OCI-LY7 (cell line): ENCODE results near the gene TMEM176A. TPM values are rescaled to one million over a fixed set of nuclear protein-coding genes. Genes with fewer than 3 reads are reported as not detected.

ENCODE experiments used
- BruUV-seq: library from RNA; stranded (reverse); fragments of 400-500 nt; replicated peaks from 2 replicates; lab custom pipeline; 2021; lab: Mats Ljungman, UMichigan
- CTCF ChIA-PET: fragments of 300-600 bp; sonication (Branson Sonifier 250); formaldehyde crosslinking; loops from one replicate; lab custom pipeline; 2022; ENCODE audit warnings: antibody characterized with exemption; ENCODE audit not compliant: unreplicated experiment; lab: Charles Lee
- POLR2A ChIA-PET: fragments of 300-600 bp; sonication (Branson Sonifier 250); formaldehyde crosslinking; loops from one replicate; lab custom pipeline; 2022; ENCODE audit warnings: antibody characterized with exemption; lab: Charles Lee
- DNase-seq: peaks from one replicate; pipeline ENCODE4 v3.0.0-alpha.2; 2015; ENCODE audit warnings: low spot score
- H2AFZ ChIP-seq: fragments of 200-600 bp; sonication (generic), shearing (Covaris generic); 2 replicates; pipeline ENCODE4 v1.6.1; 2014; ENCODE audit warnings: mild to moderate bottlenecking, antibody characterized with exemption, low read length, moderate library complexity
- H3K27ac ChIP-seq: fragments of 200-600 bp; sonication (generic); 2 replicates; pipeline ENCODE4 v1.5.1; 2014; ENCODE audit warnings: mixed run types, low read depth, mild to moderate bottlenecking, moderate library complexity, low read length, inconsistent platforms; ENCODE audit not compliant: poor library complexity, severe bottlenecking
- H3K36me3 ChIP-seq: fragments of 200-600 bp; sonication (generic); 2 replicates; pipeline ENCODE4 v1.6.1; 2014; ENCODE audit warnings: mild to moderate bottlenecking, antibody characterized with exemption, low read length, moderate library complexity, mixed read lengths; ENCODE audit not compliant: insufficient read depth
- H3K4me1 ChIP-seq: fragments of 200-600 bp; sonication (generic); 2 replicates; pipeline ENCODE4 v1.5.1; 2014; ENCODE audit warnings: mild to moderate bottlenecking, low read length; ENCODE audit not compliant: insufficient read depth, poor library complexity, severe bottlenecking
- H3K4me2 ChIP-seq: fragments of 200-600 bp; sonication (generic); 2 replicates; pipeline ENCODE4 v1.6.1; 2014; ENCODE audit warnings: mild to moderate bottlenecking, low read length
- H3K4me3 ChIP-seq: fragments of 200-600 bp; sonication (generic); 2 replicates; pipeline ENCODE4 v1.5.1; 2014; ENCODE audit warnings: mild to moderate bottlenecking, low read depth, low read length; ENCODE audit not compliant: poor library complexity, severe bottlenecking
- H3K79me2 ChIP-seq: fragments of 200-600 bp; sonication (generic); 2 replicates; pipeline ENCODE4 v1.6.1; 2016; ENCODE audit warnings: low read depth, mild to moderate bottlenecking, low read length, moderate library complexity, mixed read lengths; ENCODE audit not compliant: insufficient read depth
- H3K9me2 ChIP-seq: fragments of 200-600 bp; sonication (generic); 2 replicates; pipeline ENCODE4 v1.6.1; 2016; ENCODE audit warnings: mild to moderate bottlenecking, low read length, mixed read lengths; ENCODE audit not compliant: insufficient read depth
- H3K9me3 ChIP-seq: fragments of 200-600 bp; sonication (generic); 2 replicates; pipeline ENCODE4 v1.6.1; 2014; ENCODE audit warnings: mild to moderate bottlenecking, mixed run types, low read length, mixed read lengths
- H4K20me1 ChIP-seq: fragments of 200-600 bp; sonication (generic); 2 replicates; pipeline ENCODE4 v1.6.1; 2014; ENCODE audit warnings: mild to moderate bottlenecking, antibody characterized with exemption, low read length, moderate library complexity, mixed read lengths; ENCODE audit not compliant: insufficient read depth
- CTCF ChIP-seq: fragments of 200-600 bp; sonication (generic); conservative IDR thresholded peaks from 2 replicates; pipeline ENCODE4 v1.5.1; 2014; ENCODE audit warnings: mild to moderate bottlenecking, antibody characterized with exemption, low read length, moderate library complexity, mixed read lengths
- EZH2phosphoT487 ChIP-seq: fragments of 200-600 bp; sonication (generic); IDR thresholded peaks from 2 replicates; pipeline ENCODE4 v1.6.1; 2018; ENCODE audit warnings: low read depth, borderline replicate concordance, mild to moderate bottlenecking, mixed run types, antibody characterized with exemption, low read length, moderate library complexity, mixed read lengths
- intact Hi-C: fragments of 100-400 bp; cut with micrococcal nuclease; formaldehyde crosslinking; loops from one replicate; pipeline ENCODE4 v1.10.0; 2022; ENCODE audit not compliant: unreplicated experiment
- total RNA-seq, 2 experiments: library from RNA; depleted of rRNA in 1 of 2; stranded (reverse); fragments of >200 nt in 1 of 2; shearing (Covaris generic) in 1 of 2; gene quantifications; 2 replicates each; pipeline ENCODE4 v1.2.3, GENCODE V29; 2014 to 2022

Gene TMEM176A
- total RNA-seq, 2 experiments from 2014 or later: not detected

GRCh38 chr7:150787321-150788281 is 13.0 kb upstream of the TMEM176A start:
- no peak for DNase-seq
- no peak overlapping the region for H3K27ac ChIP-seq
- H2AFZ ChIP-seq: no peak overlapping the region
- intact Hi-C loops: no loop called here
- H3K9me3 ChIP-seq: no peaks in the 10 kb centered on the region
- no peaks in the 10 kb centered on the region for H4K20me1 ChIP-seq
- BruUV-seq: no TSS peak
- H3K4me2 ChIP-seq: no peak overlapping the region
- no peaks in the 10 kb centered on the region for H3K9me2 ChIP-seq
- ChIA-PET POLR2A (interaction anchor here (0.6 to 1.0 kb wide), 2 partner anchors 342 to 379 kb away, joined by 3 read pairs; no protein-coding TSS in a partner anchor), CTCF (no interaction called here)
- TF ChIP-seq CTCF (no peak), EZH2phosphoT487 (no peak)
- H3K4me1 ChIP-seq: no peaks in the 10 kb centered on the region
- H3K79me2 ChIP-seq: no peaks in the 10 kb centered on the region
- H3K4me3 ChIP-seq: no peak overlapping the region
- no peaks in the 10 kb centered on the region for H3K36me3 ChIP-seq

- no peaks in the 10 kb centered on the region for H3K79me2 ChIP-seq
- H3K4me2 ChIP-seq: no peak overlapping the region
- H4K20me1 ChIP-seq: no peaks in the 10 kb centered on the region
- H3K4me1 ChIP-seq: no peaks in the 10 kb centered on the region
- no peaks in the 10 kb centered on the region for H3K36me3 ChIP-seq
- H3K27ac ChIP-seq: no peak overlapping the region
- DNase-seq: no peak
- intact Hi-C loops: no loop called here
- ChIA-PET POLR2A (interaction anchor here (0.6 kb wide), 1 partner anchor 343 kb away, joined by 3 read pairs; no protein-coding TSS in a partner anchor), CTCF (no interaction called here)
- no peaks in the 10 kb centered on the region for H3K9me2 ChIP-seq
- no peak for TF ChIP-seq CTCF
- TF ChIP-seq EZH2phosphoT487: no peak
- H3K9me3 ChIP-seq: no peaks in the 10 kb centered on the region
- BruUV-seq: no TSS peak
- no peak overlapping the region for H3K4me3 ChIP-seq
- H2AFZ ChIP-seq: no peak overlapping the region
Measured at GRCh38 chr7:150788474-150789269, 11.9 kb upstream of the TMEM176A start.
